ENCODE results near the gene MAPK10.

Gene MAPK10

DNA sequence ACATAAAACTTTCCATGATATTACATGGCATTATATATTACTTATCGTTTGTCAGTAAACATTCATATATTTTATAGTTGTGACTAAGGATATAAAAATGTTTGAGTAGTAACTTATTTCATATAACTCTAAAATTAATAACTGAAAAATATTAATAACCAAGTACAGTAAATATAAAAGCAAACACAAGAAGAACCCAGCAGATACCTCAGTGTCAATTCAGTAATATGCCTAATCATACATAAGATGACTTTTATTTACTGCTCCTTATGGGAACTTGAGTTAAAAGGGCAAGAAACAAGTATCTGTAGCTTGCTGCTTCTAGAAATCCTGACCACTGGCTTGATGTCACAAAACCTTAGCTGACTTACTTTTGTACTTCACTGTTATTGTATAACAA is 28.4 kb upstream of the MAPK10 start:
- in situ Hi-C loops (cut with HindIII; ENCODE audit: low sequenced_read_pairs): no loop called here
- TF ChIP-seq, protein P1, sequence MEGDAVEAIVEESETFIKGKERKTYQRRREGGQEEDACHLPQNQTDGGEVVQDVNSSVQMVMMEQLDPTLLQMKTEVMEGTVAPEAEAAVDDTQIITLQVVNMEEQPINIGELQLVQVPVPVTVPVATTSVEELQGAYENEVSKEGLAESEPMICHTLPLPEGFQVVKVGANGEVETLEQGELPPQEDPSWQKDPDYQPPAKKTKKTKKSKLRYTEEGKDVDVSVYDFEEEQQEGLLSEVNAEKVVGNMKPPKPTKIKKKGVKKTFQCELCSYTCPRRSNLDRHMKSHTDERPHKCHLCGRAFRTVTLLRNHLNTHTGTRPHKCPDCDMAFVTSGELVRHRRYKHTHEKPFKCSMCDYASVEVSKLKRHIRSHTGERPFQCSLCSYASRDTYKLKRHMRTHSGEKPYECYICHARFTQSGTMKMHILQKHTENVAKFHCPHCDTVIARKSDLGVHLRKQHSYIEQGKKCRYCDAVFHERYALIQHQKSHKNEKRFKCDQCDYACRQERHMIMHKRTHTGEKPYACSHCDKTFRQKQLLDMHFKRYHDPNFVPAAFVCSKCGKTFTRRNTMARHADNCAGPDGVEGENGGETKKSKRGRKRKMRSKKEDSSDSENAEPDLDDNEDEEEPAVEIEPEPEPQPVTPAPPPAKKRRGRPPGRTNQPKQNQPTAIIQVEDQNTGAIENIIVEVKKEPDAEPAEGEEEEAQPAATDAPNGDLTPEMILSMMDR (IDR thresholded peaks at IDR 0.05; ENCODE audit: low read depth, low read length): no peak
- DNase-seq (ENCODE audit: low read depth, low spot score): no peak
- no peak overlapping the region for H3K4me3 ChIP-seq (ENCODE audit: low read depth, low read length)

DNA sequence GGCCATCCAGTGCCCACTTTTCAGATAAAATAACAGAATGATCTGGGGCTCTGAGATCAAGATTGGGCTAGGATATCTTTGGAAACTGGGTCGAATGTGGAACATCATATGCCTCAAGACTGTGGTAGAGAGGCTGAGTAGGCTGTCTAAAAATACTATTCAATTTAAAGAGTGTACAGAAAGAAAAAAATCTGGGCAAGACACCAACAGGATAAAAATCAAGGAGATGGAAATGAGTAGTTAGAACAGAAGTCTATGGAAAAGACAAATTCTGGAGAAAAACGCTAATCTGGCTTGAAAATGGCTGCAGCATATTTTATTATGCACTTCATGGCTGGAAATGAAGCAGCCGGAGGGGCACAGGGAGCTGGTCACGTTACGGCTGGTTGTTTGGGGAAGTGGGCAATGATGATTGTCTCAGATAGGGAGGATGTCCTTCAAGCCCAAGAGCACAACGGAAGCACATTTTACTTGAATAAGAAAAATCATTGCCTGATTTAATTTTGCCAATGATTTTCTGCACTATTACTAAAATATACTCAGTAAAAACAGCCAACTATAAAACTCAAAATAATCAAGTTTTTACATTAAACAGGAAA is 27.1 kb upstream of the MAPK10 start:
- in situ Hi-C loops (cut with HindIII; ENCODE audit: low sequenced_read_pairs): no loop called here
- no peak for DNase-seq (ENCODE audit: low read depth, low spot score)
- H3K4me3 ChIP-seq (ENCODE audit: low read depth, low read length): no peak overlapping the region
- TF ChIP-seq, protein P1 (IDR thresholded peaks at IDR 0.05; ENCODE audit: low read depth, low read length): no peak

DNA sequence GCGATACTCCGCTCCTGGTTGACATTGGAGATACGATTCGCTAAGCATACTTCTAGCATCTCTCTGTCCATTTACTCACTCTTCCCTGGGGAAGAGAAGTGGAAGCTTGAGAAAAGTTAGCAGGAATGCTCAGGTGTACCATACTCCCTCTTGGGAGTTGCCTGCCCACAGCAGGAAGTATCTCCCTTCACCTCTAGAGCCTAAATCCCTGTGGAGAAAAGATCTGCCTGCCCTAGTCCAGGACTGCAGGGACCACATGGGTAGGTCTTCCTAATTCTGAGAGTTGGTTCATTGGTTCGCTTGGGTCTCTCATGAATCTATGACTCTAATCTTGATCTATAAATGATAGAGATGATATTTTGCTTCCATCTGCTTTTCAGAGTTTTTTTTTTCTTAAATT is 26.3 kb upstream of the MAPK10 start:
- no peak overlapping the region for H3K4me3 ChIP-seq (ENCODE audit: low read depth, low read length)
- no peak for DNase-seq (ENCODE audit: low read depth, low spot score)
- in situ Hi-C loops (cut with HindIII; ENCODE audit: low sequenced_read_pairs): no loop called here
- TF ChIP-seq, protein P1 (IDR thresholded peaks at IDR 0.05; ENCODE audit: low read depth, low read length): no peak

DNA sequence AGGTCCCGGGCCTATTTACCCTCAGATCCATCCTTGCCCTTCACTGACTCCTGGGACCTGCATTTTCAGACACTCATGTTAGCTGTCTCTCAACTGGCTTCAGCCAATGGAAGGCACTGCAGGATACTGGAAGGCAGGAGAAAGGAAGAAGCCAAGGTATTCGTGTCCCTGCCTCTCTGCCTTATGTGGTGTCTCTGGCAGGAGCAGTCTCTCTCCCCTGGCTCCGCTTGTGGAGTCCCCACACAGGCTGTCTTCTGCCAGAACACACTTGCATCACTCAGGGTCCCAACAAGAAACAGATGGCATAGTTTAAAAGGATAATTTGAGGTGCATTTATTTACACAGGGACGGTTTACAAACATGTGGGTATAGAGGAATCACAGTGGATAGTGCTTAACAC is 21.6 kb upstream of the MAPK10 start:
- DNase-seq (ENCODE audit: low read depth, low spot score): no peak
- in situ Hi-C loops (cut with HindIII; ENCODE audit: low sequenced_read_pairs): no loop called here
- no peak overlapping the region for H3K4me3 ChIP-seq (ENCODE audit: low read depth, low read length)
- TF ChIP-seq, protein P1 (IDR thresholded peaks at IDR 0.05; ENCODE audit: low read depth, low read length): no peak

DNA sequence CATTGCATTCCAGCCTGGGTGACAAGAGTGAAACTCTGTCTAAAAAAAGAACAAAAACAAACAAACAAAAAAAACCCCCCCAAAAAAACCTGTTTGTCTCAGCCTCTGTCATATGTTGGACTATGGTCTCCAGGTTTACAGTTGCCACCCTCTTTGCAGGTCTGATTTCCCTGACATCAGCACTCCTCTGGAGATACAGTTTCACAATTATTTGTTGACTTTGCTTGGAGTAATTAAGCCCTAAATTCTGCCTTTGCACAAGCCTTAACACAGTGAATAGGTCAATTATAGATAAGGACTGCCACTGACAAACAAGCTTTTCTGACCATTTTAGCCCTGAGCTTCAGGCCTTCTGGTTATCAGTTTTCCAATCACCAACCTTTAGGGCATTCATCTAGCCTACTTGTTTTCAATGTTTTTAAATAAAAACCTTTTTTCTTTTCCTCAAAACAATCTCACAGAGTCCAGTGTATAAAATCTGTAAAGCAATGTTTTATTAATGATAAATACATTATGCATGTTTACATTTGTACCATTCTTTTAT is 20.4 kb upstream of the MAPK10 start:
- TF ChIP-seq, protein P1 (IDR thresholded peaks at IDR 0.05; ENCODE audit: low read depth, low read length): no peak
- no peak for DNase-seq (ENCODE audit: low read depth, low spot score)
- no peak overlapping the region for H3K4me3 ChIP-seq (ENCODE audit: low read depth, low read length)
- in situ Hi-C loops (cut with HindIII; ENCODE audit: low sequenced_read_pairs): no loop called here

DNA sequence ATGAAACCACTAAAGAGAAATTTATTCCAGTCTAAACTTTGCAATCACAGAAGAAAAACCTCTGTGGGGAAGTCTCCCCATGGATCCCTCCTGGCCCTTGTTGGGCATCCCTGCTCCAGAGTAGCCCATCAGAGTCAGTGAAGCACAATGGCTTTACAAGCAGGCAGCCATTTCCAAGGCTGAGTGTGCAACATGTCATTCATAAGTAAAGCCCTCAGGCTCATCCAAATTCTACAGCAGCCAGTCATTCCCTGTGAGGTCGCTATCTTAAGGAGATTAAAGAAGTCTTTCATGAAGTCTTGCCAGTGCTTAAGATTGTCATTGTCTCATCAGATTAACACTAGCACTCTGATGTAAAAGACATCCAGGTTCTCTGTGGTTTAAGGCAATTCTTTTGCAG is 17.0 kb upstream of the MAPK10 start:
- no peak for DNase-seq (ENCODE audit: low read depth, low spot score)
- no peak overlapping the region for H3K4me3 ChIP-seq (ENCODE audit: low read depth, low read length)
- TF ChIP-seq, protein P1 (IDR thresholded peaks at IDR 0.05; ENCODE audit: low read depth, low read length): no peak
- in situ Hi-C loops (cut with HindIII; ENCODE audit: low sequenced_read_pairs): no loop called here

Data from astrocyte of the spinal cord (primary cell).